Measurements from ENCODE around the gene ZHX3.

ZHX3 gene

GRCh38 chr20:41200446-41201202 is 116.9 kb downstream of the ZHX3 start:
- DNase-seq (ENCODE audit: extremely low read depth in 1 of 2, low read depth in 1 of 2), result no peak

GRCh38 chr20:41198443-41198842 is 119.1 kb downstream of the ZHX3 start:
- DNase-seq (ENCODE audit: extremely low read depth in 1 of 2, low read depth in 1 of 2), result no peak

- DNase-seq (ENCODE audit: extremely low read depth in 1 of 2, low read depth in 1 of 2), result no peak
These were observed 120.8 kb downstream of the ZHX3 start for GRCh38 chr20:41196653-41197225.

- no peak for DNase-seq (ENCODE audit: extremely low read depth in 1 of 2, low read depth in 1 of 2)
These were observed 125.0 kb downstream of the ZHX3 start for GRCh38 chr20:41192575-41192974.

- no peak for DNase-seq (ENCODE audit: extremely low read depth in 1 of 2, low read depth in 1 of 2)
These were observed 125.7 kb downstream of the ZHX3 start for GRCh38 chr20:41191562-41192500.

GRCh38 chr20:41187668-41188067 is 129.9 kb downstream of the ZHX3 start:
- no peak for DNase-seq (ENCODE audit: extremely low read depth in 1 of 2, low read depth in 1 of 2)

- DNase-seq (ENCODE audit: extremely low read depth in 1 of 2, low read depth in 1 of 2), result no peak
These were observed 132.3 kb downstream of the ZHX3 start for GRCh38 chr20:41185013-41185757.

GRCh38 chr20:41183831-41184230 is 133.7 kb downstream of the ZHX3 start:
- no peak for DNase-seq (ENCODE audit: extremely low read depth in 1 of 2, low read depth in 1 of 2)

- no peak for DNase-seq (ENCODE audit: extremely low read depth in 1 of 2, low read depth in 1 of 2)
These were observed 134.1 kb downstream of the ZHX3 start for GRCh38 chr20:41183391-41183790.

- no peak for DNase-seq (ENCODE audit: extremely low read depth in 1 of 2, low read depth in 1 of 2)
These were observed 135.0 kb downstream of the ZHX3 start for GRCh38 chr20:41182296-41183212.

GRCh38 chr20:41181567-41181966 is 136.0 kb downstream of the ZHX3 start:
- DNase-seq (ENCODE audit: extremely low read depth in 1 of 2, low read depth in 1 of 2), result no peak

- no peak for DNase-seq (ENCODE audit: extremely low read depth in 1 of 2, low read depth in 1 of 2)
These were observed 136.8 kb downstream of the ZHX3 start for GRCh38 chr20:41180599-41181333.

- no peak for DNase-seq (ENCODE audit: extremely low read depth in 1 of 2, low read depth in 1 of 2)
These were observed 137.6 kb downstream of the ZHX3 start for GRCh38 chr20:41179961-41180360.

GRCh38 chr20:41178904-41179432 is 138.6 kb downstream of the ZHX3 start:
- no peak for DNase-seq (ENCODE audit: extremely low read depth in 1 of 2, low read depth in 1 of 2)

- DNase-seq (ENCODE audit: extremely low read depth in 1 of 2, low read depth in 1 of 2), result no peak
These were observed 139.0 kb downstream of the ZHX3 start for GRCh38 chr20:41178495-41178894.

GRCh38 chr20:41177636-41178035 is 139.9 kb downstream of the ZHX3 start:
- no peak for DNase-seq (ENCODE audit: extremely low read depth in 1 of 2, low read depth in 1 of 2)

GRCh38 chr20:41176711-41177552 is 140.6 kb downstream of the ZHX3 start:
- no peak for DNase-seq (ENCODE audit: extremely low read depth in 1 of 2, low read depth in 1 of 2)

- no peak for DNase-seq (ENCODE audit: extremely low read depth in 1 of 2, low read depth in 1 of 2)
These were observed 141.7 kb downstream of the ZHX3 start for GRCh38 chr20:41175727-41176330.

Measured in activated CD8-positive, alpha-beta memory T cell treated with anti-CD3 and anti-CD28 coated beads for 1 hour (primary cell).